Skin of body (tissue), 3 donors: ENCODE results near the gene EMD. TPM values are rescaled to one million over a fixed set of nuclear protein-coding genes. Genes with fewer than 3 reads are reported as not detected.

Experiments
- DNase-seq: peaks from one replicate; lab custom pipeline; 2025; lab: John Stamatoyannopoulos, UW
- small RNA-seq: library from RNA; depleted of rRNA; stranded (forward); fragments of <200 nt; gene quantifications from one replicate; pipeline ENCODE3, GENCODE V24; 2014; ENCODE audit warnings: low replicate concordance
- total RNA-seq: library from RNA; depleted of rRNA; stranded (reverse); fragments of >200 nt; gene quantifications from one replicate; pipeline ENCODE4 v1.2.3, GENCODE V29; 2014

The EMD gene
- total RNA-seq, 1 donor from 2014 or later, result 24.0 TPM

DNA sequence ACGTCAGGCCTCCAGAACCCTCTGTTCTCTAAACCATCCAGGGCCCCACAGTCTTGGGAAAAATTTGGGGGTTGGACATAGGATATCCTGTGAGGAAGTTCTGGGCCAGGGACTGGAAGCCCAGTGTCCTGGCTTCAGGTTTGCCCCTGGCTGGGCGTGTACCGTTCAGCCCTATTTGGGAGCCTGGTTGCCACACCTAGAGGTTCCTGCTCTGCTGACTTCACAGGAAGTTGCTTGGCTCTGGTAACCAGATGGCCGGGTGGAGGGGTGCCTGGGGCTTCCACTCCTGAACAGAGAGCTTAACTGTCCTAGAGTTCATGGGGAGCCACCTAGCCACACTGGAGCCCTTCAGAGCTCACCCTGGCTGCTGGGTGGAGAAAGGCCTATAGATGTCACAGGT is 33.4 kb downstream of the EMD start:
- no peak for DNase-seq

GRCh38 chrX:154413142-154413541 is 34.0 kb downstream of the EMD start:
- no peak for DNase-seq

DNA sequence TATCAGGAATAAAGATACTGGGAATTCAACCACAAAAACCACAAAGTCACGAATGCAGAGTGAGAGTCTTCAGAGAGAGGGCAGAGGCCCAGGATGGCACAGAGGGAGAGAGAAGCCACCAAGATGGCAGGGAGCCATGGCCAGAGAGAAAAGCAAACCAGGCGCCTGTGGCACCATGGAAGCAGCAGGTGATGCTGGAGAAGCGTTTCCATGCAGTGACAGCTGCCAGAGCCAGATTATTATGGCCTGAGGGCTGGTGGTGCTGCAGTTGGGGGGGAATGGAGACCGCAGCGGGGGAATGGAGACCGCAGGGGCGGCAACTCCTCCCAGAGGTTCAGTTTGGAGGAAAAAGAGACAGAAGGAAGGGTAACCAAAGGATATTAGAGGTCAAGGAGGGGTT is 38.1 kb downstream of the EMD start:
- no peak for DNase-seq

- no peak for DNase-seq
Observed at GRCh38 chrX:154419189-154419588, 40.1 kb downstream of the EMD start.

GRCh38 chrX:154419688-154420401 is 40.8 kb downstream of the EMD start:
- no peak for DNase-seq

DNA sequence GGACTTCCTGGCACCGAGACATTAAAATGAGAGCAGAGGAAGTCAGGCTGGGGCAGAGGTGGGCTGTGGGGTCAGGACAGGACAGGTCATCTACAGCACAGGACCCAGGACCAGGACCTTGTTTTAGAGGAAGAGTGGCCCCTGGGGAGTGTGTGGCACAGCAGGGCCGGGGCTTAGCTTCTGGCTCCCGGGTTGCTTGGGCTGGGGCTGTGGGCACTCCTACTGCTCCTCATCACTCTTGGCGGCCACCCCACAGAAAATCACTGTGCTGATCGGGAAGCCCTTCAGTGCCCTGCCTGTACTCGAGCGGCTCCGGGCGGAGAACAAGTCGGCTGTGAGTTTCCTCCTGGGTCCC is 41.3 kb downstream of the EMD start:
- DNase-seq, result no peak

DNA sequence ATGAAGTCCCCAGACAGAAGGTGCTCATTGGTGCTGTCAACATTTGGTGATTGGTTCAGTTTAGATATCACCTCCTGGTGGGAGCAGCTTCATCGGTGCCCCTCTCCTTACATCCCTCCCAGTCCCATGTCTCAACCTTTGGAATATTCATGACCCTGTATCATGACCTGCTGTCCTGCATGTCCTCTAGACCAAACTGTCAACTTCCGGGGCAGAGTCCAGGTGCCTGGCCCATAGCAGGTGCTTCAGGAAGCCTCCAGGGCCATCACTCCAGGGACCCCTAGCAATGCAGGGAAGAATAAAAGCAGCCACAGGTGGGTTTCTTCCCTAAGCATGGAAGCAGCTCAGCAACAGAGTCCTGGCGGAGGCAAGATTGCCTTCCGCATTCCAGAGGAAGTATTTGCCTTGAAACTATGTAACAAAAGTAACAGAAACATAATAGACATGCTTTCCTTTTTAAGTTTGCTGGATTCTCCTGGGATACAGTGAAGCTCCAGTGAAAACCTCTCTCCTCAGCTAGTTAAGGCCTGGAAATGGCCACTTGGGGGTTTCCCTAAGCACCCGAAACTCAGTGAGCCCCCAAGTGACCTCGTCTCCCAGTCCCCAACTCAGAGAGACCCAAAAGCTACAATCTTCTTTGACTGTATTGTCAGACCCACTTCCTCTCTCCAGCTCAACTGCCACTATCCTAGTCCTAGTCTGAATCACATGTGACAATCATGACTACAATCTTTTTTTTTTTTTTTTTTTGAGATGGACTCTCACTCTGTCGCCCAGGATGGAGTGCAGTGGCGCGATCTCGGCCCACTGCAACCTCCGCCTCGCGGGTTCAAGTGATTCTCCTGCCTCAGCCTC is 48.0 kb downstream of the EMD start:
- no peak for DNase-seq

GRCh38 chrX:154428176-154429171 is 49.4 kb downstream of the EMD start, which contains the start of gene ATP6AP1:
ATP6AP1 (plus strand) TSS chrX:154428677; CDS start chrX:154428693, 16 bp downstream.
- DNase-seq, result peak; percentile 77

- no peak for DNase-seq
Observed at GRCh38 chrX:154429711-154430110, 50.6 kb downstream of the EMD start.

GRCh38 chrX:154430479-154430878 is 51.4 kb downstream of the EMD start:
- no peak for DNase-seq

DNA sequence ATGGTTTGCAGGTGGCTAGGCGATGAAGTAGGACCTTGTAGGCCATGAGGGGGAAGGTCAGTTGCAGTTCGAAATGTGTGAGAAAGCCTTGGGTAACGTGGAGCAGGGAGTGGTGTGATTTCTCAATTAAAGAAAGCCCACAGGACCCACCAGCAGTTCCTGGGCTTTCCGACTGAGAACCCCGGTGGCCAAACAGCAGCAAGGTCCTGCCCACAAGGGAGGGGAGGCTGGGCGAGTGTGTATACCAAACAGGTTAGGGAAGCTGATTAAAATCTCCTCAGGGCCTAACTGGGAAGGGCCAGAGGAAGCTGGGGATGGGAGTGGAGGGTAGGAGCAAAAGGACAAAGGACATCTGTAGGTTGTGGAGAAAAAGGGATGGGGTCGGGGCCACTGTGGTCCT is 51.8 kb downstream of the EMD start:
- DNase-seq, result no peak

Small RNA genes within 50 kb of the gene (small RNA-seq; reads per million reads assigned to genes)
- not detected for gene SNORA70

Other genes with a start within 250 kb of the EMD start
- not detected for gene OPN1LW, start 235.1 kb upstream of the EMD start, total RNA-seq
- gene OPN1MW, start 196.7 kb upstream of the EMD start, total RNA-seq, result not detected
- gene OPN1MW2, start 159.5 kb upstream of the EMD start, total RNA-seq, result not detected
- gene OPN1MW3, start 121.7 kb upstream of the EMD start, total RNA-seq, result not detected
- gene TEX28, start 84.2 kb upstream of the EMD start, total RNA-seq, result not detected
- 0.30 TPM for gene TKTL1, start 83.5 kb upstream of the EMD start, total RNA-seq
- 397 TPM for gene FLNA, start 4.7 kb upstream of the EMD start, total RNA-seq
- 3,686 TPM for gene RPL10, start 19.1 kb downstream of the EMD start, total RNA-seq
- 10.8 TPM for gene DNASE1L1, start 30.0 kb downstream of the EMD start, total RNA-seq
- gene TAFAZZIN, start 32.2 kb downstream of the EMD start, total RNA-seq, result 18.3 TPM
- gene ATP6AP1, start 49.4 kb downstream of the EMD start, total RNA-seq, result 30.3 TPM
- 58.2 TPM for gene GDI1, start 57.9 kb downstream of the EMD start, total RNA-seq
- 20.4 TPM for gene FAM50A, start 64.8 kb downstream of the EMD start, total RNA-seq
- gene PLXNA3, start 79.0 kb downstream of the EMD start, total RNA-seq, result 23.6 TPM
- gene LAGE3, start 100.0 kb downstream of the EMD start, total RNA-seq, result 5.2 TPM
- gene UBL4A, start 107.3 kb downstream of the EMD start, total RNA-seq, result 19.4 TPM
- gene SLC10A3, start 111.3 kb downstream of the EMD start, total RNA-seq, result 9.0 TPM
- 13.7 TPM for gene FAM3A, start 136.9 kb downstream of the EMD start, total RNA-seq
- 19.5 TPM for gene G6PD, start 167.6 kb downstream of the EMD start, total RNA-seq
- 5.4 TPM for gene IKBKG, start 168.3 kb downstream of the EMD start, total RNA-seq
- gene CTAG1A, start 205.8 kb downstream of the EMD start, total RNA-seq, result not detected
- gene CTAG1B, start 240.0 kb downstream of the EMD start, total RNA-seq, result not detected